B cell (primary cell): ENCODE data around the gene DDB1. TPM values are rescaled to one million over a fixed set of nuclear protein-coding genes. Genes with fewer than 3 reads are reported as not detected.
A peak's percentile ranks its signal among the peaks of the same experiment; 100 is the strongest.

Source experiments
- ATAC-seq: fragments of 200-7000 bp; cut with Tn5 transposase; one replicate; pipeline ENCODE4 v1.10.0; 2021; ENCODE audit warnings: low read depth, mild to moderate bottlenecking, moderate number of reproducible peaks, moderate library complexity
- CTCF ChIA-PET: fragments of 350-600 bp; sonication (Branson Sonifier 250); formaldehyde crosslinking; loops from one replicate; lab custom pipeline; 2021; ENCODE audit warnings: antibody characterized with exemption, inconsistent platforms; lab: Charles Lee
- POLR2A ChIA-PET: fragments of 350-600 bp; sonication (Branson Sonifier 250); formaldehyde crosslinking; loops from one replicate; lab custom pipeline; 2021; ENCODE audit warnings: antibody characterized with exemption; lab: Charles Lee
- DNase-seq: peaks from one replicate; pipeline ENCODE4 v3.0.0; 2013
- H2AFZ ChIP-seq: 2 replicates; pipeline ENCODE4 v1.6.1; 2012; ENCODE audit warnings: mild to moderate bottlenecking, low read depth, low read length; ENCODE audit not compliant: insufficient read depth, poor library complexity, severe bottlenecking
- H3K27ac ChIP-seq, 2 donors: 1 replicate in 1 of 2; 2 replicates in 1 of 2; pipeline ENCODE4 v1.5.1; 2012 to 2013; ENCODE audit warnings: low read length in 2 of 2, mild to moderate bottlenecking in 2 of 2, moderate library complexity in 1 of 2
- H3K27me3 ChIP-seq, 4 experiments: fragments of 200-600 bp in 1 of 4; sonication (generic) in 1 of 4; replicated peaks in 1 of 4; 1 replicate in 2 of 4; 2 replicates in 2 of 4; pipeline versions ENCODE4 v1.6.1 to v1.7.0; 2013 to 2016; ENCODE audit warnings: low read length in 3 of 4, mild to moderate bottlenecking in 2 of 4, mixed read lengths in 1 of 4, moderate library complexity in 1 of 4; ENCODE audit not compliant: insufficient read depth in 4 of 4, control insufficient read depth in 3 of 4; ENCODE audit errors: control extremely low read depth in 1 of 4
- H3K36me3 ChIP-seq, 2 experiments: replicated peaks in 1 of 2; 1 replicate in 1 of 2; 2 replicates in 1 of 2; pipeline versions ENCODE4 v1.6.1 to v1.7.1; 2013; ENCODE audit warnings: low read length in 1 of 2; ENCODE audit not compliant: insufficient read depth in 2 of 2, control insufficient read depth in 1 of 2; ENCODE audit errors: control extremely low read depth in 1 of 2, extremely low read depth in 1 of 2
- H3K4me1 ChIP-seq, 2 donors: fragments of 200-600 bp in 1 of 2; sonication (generic) in 1 of 2; 1 replicate in 1 of 2; 2 replicates in 1 of 2; pipeline versions ENCODE4 v1.5.1 to v1.6.1; 2013 to 2017; ENCODE audit warnings: low read length in 2 of 2; ENCODE audit not compliant: control insufficient read depth in 2 of 2, insufficient read depth in 2 of 2
- H3K4me2 ChIP-seq: replicated peaks from 2 replicates; pipeline ENCODE3; 2012; ENCODE audit warnings: mild to moderate bottlenecking, low read depth, low read length; ENCODE audit not compliant: poor library complexity, severe bottlenecking
- H3K4me3 ChIP-seq, 5 experiments: fragments of 200-600 bp in 1 of 5; sonication (generic) in 1 of 5; 1 replicate in 3 of 5; 2 replicates in 2 of 5; pipeline versions ENCODE4 v1.5.1 to v1.7.0; 2011 to 2016; ENCODE audit warnings: low read length in 4 of 5, mild to moderate bottlenecking in 4 of 5, low read depth in 2 of 5, control low read depth in 1 of 5, moderate library complexity in 1 of 5; ENCODE audit not compliant: insufficient read depth in 1 of 5; ENCODE audit errors: control extremely low read depth in 1 of 5, extremely low read depth in 1 of 5
- H3K79me2 ChIP-seq: fragments of 200-600 bp; sonication (generic); one replicate; pipeline ENCODE4 v1.6.0; 2016; ENCODE audit warnings: low read length; ENCODE audit not compliant: control insufficient read depth, insufficient read depth
- H3K9ac ChIP-seq: fragments of 200-600 bp; sonication (generic); 2 replicates; pipeline ENCODE4 v1.6.1; 2017; ENCODE audit warnings: mild to moderate bottlenecking, low read length, moderate library complexity
- H3K9me3 ChIP-seq, 3 donors: one replicate each; pipeline versions ENCODE4 v1.6.1 to v1.7.1; 2013; ENCODE audit warnings: low read length in 2 of 3; ENCODE audit not compliant: control insufficient read depth in 2 of 3, insufficient read depth in 1 of 3; ENCODE audit errors: control extremely low read depth in 1 of 3
- H4K20me1 ChIP-seq: 2 replicates; pipeline ENCODE4 v1.6.0; 2012; ENCODE audit warnings: mild to moderate bottlenecking, low read length; ENCODE audit not compliant: insufficient read depth, control insufficient read depth, poor library complexity, severe bottlenecking
- H3K27ac Mint-ChIP-seq: one replicate; pipeline ENCODE4 v1.8.0; 2021; ENCODE audit warnings: mixed read lengths
- H3K27me3 Mint-ChIP-seq: one replicate; pipeline ENCODE4 v1.8.0; 2021; ENCODE audit warnings: mixed read lengths
- H3K4me1 Mint-ChIP-seq: one replicate; pipeline ENCODE4 v1.8.0; 2021; ENCODE audit warnings: mixed read lengths
- H3K4me3 Mint-ChIP-seq: one replicate; pipeline ENCODE4 v1.8.0; 2021; ENCODE audit warnings: mixed read lengths
- H3K9me3 Mint-ChIP-seq: one replicate; pipeline ENCODE4 v1.8.0; 2022; ENCODE audit warnings: mixed read lengths; ENCODE audit not compliant: insufficient read depth
- EZH2 ChIP-seq: IDR thresholded peaks from 2 replicates; pipeline ENCODE4 v1.6.1; 2012; ENCODE audit warnings: borderline replicate concordance, low read depth, mild to moderate bottlenecking, moderate library complexity, low read length; ENCODE audit not compliant: insufficient read depth, poor library complexity, severe bottlenecking
- WGBS: methylation state at CpG from one replicate; pipeline ENCODE4 v1.1.5; 2013; ENCODE audit warnings: missing lambda C conversion rate; ENCODE audit not compliant: insufficient coverage; 5-methylcytosine and 5-hydroxymethylcytosine counted together
- intact Hi-C: fragments of 100-400 bp; cut with micrococcal nuclease; formaldehyde crosslinking; loops from one replicate; pipeline ENCODE4 v1.10.0; 2022
- polyA plus RNA-seq: library from polyadenylated mRNA; depleted of rRNA; stranded (reverse); fragments of >200 nt; gene quantifications from 2 replicates; pipeline ENCODE4 v1.2.3, GENCODE V29; 2012
- total RNA-seq, 2 donors: library from RNA; stranded (reverse); fragments of 120-200 nt in 1 of 2; gene quantifications; 1 replicate in 1 of 2; 2 replicates in 1 of 2; pipeline versions ENCODE4 v1.2.3 to v1.2.4, GENCODE V29; 2013 to 2022
- TF ChIP-seq, protein P1 (sequence below): fragments of 200-600 bp; IDR thresholded peaks from one replicate; pipeline ENCODE4 v1.8.0; 2022; ENCODE audit warnings: antibody characterized with exemption, mild to moderate bottlenecking

Gene DDB1
- total and polyA plus RNA-seq, 2 donors (not counting 1 experiment from before 2014, with no cell fraction given), result 52.4 to 155 TPM

DNA sequence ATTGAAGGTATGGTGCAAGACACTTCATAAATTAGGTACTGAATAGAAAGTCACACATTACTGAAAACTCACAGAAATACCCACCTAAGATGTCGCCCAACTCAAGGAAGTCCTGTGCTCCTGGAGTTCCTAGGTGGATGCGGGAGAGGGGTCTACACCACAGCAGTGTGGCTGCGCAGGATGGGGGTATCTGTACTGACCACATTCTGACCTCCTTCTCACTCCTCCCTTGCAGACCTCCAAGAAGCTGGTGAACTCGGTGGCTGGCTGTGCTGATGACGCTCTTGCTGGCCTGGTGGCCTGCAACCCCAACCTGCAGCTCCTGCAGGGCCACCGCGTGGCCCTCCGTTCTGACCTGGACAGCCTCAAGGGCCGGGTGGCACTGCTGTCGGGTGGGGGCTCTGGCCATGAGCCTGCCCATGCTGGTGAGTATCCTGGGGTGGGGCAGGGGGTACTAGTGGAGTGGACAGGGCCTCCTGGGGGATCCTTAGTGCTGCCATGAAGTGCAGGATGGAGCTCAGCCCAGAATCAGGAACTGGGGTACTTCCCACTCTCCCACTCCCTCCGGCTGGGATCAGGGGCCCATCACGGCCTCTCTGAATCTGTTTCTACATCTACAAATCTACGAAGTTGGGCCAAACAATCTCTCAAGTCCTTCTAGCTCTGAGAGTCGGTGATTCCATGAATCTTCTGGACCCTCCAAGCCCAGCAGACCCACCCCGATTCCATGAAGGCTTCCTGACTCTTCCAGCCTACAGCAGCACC lies 5.0 kb upstream of the DDB1 start:
- Histone ChIP-seq H3K4me3 (no peak overlapping the region), H2AFZ (no peak overlapping the region), H3K4me2 (no peak overlapping the region), H3K9me3 (no peaks in the 10 kb centered on the region), H4K20me1 (no peaks in the 10 kb centered on the region), H3K27me3 (no peaks in the 10 kb centered on the region), H3K27ac (no peak overlapping the region), H3K9ac (no peak overlapping the region), H3K4me1 (peaks cover 14 to 26% of the 10 kb centered on the region in 2 donors), H3K36me3 (peaks cover 0 to 6% of the 10 kb centered on the region in 2 experiments), H3K79me2 (peaks cover 16% of the 10 kb centered on the region)
- DNase-seq, result no peak
- H3K27ac Mint-ChIP-seq, result peak overlapping the region; percentile 32
- H3K27me3 Mint-ChIP-seq, result no peaks in the 10 kb centered on the region
- no peak for TF ChIP-seq EZH2
- TF ChIP-seq, protein P1, sequence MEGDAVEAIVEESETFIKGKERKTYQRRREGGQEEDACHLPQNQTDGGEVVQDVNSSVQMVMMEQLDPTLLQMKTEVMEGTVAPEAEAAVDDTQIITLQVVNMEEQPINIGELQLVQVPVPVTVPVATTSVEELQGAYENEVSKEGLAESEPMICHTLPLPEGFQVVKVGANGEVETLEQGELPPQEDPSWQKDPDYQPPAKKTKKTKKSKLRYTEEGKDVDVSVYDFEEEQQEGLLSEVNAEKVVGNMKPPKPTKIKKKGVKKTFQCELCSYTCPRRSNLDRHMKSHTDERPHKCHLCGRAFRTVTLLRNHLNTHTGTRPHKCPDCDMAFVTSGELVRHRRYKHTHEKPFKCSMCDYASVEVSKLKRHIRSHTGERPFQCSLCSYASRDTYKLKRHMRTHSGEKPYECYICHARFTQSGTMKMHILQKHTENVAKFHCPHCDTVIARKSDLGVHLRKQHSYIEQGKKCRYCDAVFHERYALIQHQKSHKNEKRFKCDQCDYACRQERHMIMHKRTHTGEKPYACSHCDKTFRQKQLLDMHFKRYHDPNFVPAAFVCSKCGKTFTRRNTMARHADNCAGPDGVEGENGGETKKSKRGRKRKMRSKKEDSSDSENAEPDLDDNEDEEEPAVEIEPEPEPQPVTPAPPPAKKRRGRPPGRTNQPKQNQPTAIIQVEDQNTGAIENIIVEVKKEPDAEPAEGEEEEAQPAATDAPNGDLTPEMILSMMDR, result no peak
- 96% methylated on average over 13 of the region's 15 CpGs for WGBS
- H3K4me1 Mint-ChIP-seq, result peaks cover 37% of the 10 kb centered on the region
- H3K9me3 Mint-ChIP-seq, result no peaks in the 10 kb centered on the region
- intact Hi-C loops, result loop anchor here (2.0 kb wide), 1 partner anchor 55 kb away; the partner anchor contains the start of gene TMEM216
- CTCF ChIA-PET, result interaction anchor here (1.3 to 11.2 kb wide), 5 partner anchors 11 to 64 kb away, joined by 4 to 649 read pairs (median 82); partner anchors contain the start of genes CYB561A3, TMEM138 and TMEM216
- ATAC-seq, result no peak
- no peak overlapping the region for H3K4me3 Mint-ChIP-seq
- POLR2A ChIA-PET, result interaction anchor here (1.9 to 2.6 kb wide), 4 partner anchors 19 to 55 kb away, joined by 8 to 30 read pairs (median 26); partner anchors contain the start of genes CYB561A3, TMEM138 and TMEM216
